ENCODE data around the gene ZACN.

- TF ChIP-seq POLR2A (IDR thresholded peaks at IDR 0.05; ENCODE audit: low read length) = no peak
- TF ChIP-seq CTCF (IDR thresholded peaks at IDR 0.05) = no peak
- no peak for TF ChIP-seq CBX8 (IDR thresholded peaks at IDR 0.05)
- no peak for TF ChIP-seq HDAC2 (IDR thresholded peaks at IDR 0.05)
- no peak for TF ChIP-seq SREBF2 (IDR thresholded peaks at IDR 0.05)
- TF ChIP-seq RCOR1 (IDR thresholded peaks at IDR 0.05; ENCODE audit: low read depth, low read length) = no peak
- no peak for TF ChIP-seq MYC (IDR thresholded peaks at IDR 0.05; ENCODE audit: borderline replicate concordance, low read length)
- no peak for TF ChIP-seq ELK1 (IDR thresholded peaks at IDR 0.05; ENCODE audit: low read depth, low read length)
- no peak for TF ChIP-seq RAD21 (conservative IDR thresholded peaks at IDR 0.05 in 1 of 2, IDR thresholded peaks at IDR 0.05 in 1 of 2)
Measured at GRCh38 chr17:76104896-76105231, 25.9 kb downstream of the ZACN start.
